Stimulated activated CD4-positive, alpha-beta T cell treated with anti-CD3 and anti-CD28 coated beads, Interleukin-4, amount 100 ng/mL, for 48 hours (primary cell): ENCODE data around the gene ARHGAP26.

Experiments
- DNase-seq, 2 donors: peaks; one replicate each; pipeline ENCODE4 v3.0.0-alpha.2; 2020; ENCODE audit warnings: low read depth in 2 of 2

The ARHGAP26 gene

DNA sequence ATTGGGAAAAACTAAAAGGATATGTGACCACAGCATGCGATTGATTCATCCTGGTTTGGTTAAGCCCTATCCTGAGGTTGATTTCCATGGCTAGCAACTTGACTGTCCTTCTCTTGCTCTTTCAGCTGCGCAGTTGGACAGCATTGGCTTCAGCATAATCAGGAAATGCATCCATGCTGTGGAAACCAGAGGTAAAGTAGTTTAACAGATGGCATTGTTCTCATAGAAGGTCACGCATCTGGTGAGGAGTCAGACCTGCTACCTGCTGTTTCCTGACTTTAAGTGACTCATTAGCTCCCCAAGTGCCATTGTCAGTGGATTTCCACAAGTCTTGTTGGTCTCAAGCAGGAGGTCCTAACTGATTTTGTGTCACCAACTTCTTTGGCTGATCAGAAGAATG lies 266.9 kb downstream of the ARHGAP26 start:
- no peak for DNase-seq

DNA sequence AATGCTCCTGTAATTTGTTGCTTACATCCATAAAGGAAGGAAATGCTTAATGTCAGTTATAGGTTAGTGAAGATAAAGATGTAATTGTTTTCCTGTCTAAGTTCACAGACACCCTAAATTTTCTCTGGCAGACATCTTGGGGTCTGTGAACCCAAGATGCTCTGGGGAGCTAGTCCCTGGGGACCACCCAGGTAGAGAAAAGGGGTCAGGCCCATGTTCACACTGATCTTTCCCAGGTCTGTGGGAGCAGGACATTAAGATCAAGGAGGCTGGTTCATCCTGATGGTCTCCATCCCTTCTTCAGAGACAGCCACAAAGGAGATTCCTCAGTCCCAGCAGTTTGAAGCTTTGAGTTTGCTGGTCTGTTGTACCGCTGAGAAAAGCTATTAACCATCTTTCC lies 267.5 kb downstream of the ARHGAP26 start:
- DNase-seq = no peak

GRCh38 chr5:143040622-143041021 lies 270.4 kb downstream of the ARHGAP26 start:
- no peak for DNase-seq

GRCh38 chr5:143041461-143041860 lies 271.3 kb downstream of the ARHGAP26 start:
- DNase-seq = no peak

- DNase-seq = no peak
Observed at GRCh38 chr5:143041972-143042770, 272.0 kb downstream of the ARHGAP26 start.

GRCh38 chr5:143044265-143044664 lies 274.1 kb downstream of the ARHGAP26 start:
- no peak for DNase-seq

- no peak for DNase-seq
Observed at GRCh38 chr5:143045062-143045461, 274.9 kb downstream of the ARHGAP26 start.

DNA sequence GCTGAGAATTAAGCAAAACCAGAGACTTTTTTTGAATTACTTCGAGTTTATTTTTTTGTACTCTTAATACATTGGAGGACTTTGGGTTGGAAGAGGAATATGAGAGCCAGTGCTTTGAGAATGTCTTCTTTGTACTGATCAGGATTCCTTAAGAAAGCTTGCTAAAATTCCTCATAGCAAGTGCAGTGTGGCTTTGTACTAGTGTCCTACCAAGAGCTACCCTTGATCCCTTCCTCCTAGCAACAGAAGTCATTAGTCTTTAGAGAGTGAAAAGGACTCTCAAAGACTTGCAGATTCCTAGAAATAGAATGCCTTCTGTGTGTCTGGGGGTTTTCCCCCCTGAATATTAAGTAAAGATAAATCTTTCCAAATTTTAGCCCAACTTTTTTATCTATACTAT lies 276.1 kb downstream of the ARHGAP26 start:
- no peak for DNase-seq

DNA sequence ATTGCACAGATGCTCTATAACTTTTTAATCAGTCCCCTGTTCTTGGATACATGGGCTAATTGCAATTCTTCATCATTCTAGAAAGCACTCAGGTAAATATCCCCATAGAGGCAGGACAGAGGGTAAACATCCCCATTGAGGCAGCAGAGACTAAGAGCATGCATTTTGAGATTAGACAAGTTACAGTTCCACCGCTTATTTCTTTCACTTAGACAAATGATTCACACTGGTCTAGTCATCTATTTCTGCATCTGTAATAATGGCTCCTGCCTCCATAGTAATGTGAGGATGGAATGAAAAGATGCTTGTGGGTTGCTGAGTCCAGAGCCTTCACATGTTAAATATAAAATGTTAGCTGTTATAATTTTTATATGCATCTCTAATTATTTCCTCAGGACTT lies 276.9 kb downstream of the ARHGAP26 start:
- no peak for DNase-seq

- DNase-seq = no peak
Observed at GRCh38 chr5:143050183-143050582, 280.0 kb downstream of the ARHGAP26 start.

- DNase-seq = no peak
Observed at GRCh38 chr5:143051244-143052058, 281.3 kb downstream of the ARHGAP26 start.

- no peak for DNase-seq
Observed at GRCh38 chr5:143052967-143053682, 282.9 kb downstream of the ARHGAP26 start.

DNA sequence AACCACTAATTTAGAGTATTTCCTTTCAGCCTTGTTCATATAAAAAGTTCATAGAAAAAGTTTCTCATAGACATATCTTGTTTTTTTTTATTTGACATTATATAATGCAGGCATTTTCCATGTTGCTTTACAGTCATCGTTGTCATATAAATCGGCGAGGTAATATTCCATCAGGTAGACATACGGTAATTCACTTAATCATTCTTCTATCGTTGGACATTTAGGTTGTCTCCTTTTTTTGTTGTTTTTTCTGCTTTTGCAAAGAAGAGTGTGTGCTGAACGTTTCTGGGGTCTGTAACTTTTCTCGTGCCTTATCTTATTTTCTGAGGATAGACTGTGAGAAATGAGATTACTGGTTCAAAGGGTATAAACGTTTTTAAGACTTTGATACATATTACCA lies 283.6 kb downstream of the ARHGAP26 start:
- DNase-seq = no peak

GRCh38 chr5:143054480-143054941 lies 284.3 kb downstream of the ARHGAP26 start:
- DNase-seq = no peak

GRCh38 chr5:143055596-143056338 lies 285.6 kb downstream of the ARHGAP26 start:
- no peak for DNase-seq

GRCh38 chr5:143056339-143056704 lies 286.1 kb downstream of the ARHGAP26 start:
- no peak for DNase-seq

DNA sequence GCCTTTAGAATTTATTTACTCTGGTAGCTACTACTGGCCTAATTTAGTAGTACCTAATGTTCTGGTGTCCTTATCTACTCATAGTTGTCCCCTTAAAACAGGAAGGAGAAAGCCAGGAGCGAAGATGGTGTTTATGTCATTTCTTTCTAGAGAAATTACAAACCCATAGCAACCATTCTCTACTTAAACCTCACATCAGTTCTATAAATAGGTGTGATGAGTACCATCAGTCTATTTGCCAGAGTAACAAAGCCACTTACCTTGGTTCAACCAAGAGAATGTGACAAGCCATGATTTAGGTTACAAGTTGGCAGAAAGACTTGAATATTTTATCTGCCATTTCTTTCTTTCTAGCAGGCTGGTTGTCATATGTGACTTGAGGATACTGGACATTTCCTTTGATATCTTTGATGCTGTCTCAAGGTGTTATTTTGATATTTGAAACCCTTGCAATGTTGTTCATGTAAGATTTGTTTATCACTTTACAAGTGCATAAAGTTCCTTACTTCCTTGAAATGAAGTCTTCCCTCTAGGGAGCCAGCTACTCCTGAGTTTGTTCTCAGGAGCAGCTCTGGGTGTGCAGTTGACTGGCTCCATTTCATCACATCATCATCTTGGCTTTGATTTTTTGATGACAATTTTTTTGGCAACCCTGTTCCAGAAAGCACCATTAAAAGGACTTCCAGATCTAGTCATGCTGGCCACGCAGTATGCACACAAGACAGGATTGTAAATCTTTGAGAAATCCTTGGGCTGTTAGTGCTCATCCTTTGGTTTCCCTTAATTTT lies 286.8 kb downstream of the ARHGAP26 start:
- DNase-seq = no peak

DNA sequence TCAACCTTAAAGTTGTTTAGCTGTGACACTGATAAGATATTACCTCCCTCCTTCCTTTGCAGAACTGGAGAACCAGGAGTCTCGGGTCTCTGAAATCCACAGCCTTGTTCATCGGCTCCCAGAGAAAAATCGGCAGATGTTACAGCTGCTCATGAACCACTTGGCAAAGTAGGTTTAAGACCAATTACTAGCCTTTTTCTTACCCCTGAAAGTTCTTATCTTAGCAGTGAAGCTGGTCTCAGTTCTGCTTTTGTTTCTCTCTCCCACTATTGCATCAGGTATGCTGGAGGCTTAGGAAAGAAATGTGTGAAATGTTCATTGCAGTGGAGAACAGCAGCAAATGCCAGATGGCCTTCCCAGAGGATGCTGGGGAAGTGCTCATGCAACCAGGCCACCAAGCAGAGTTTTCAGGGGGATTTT lies 287.4 kb downstream of the ARHGAP26 start:
- no peak for DNase-seq

- DNase-seq = no peak
Observed at GRCh38 chr5:143059355-143059754, 289.2 kb downstream of the ARHGAP26 start.

DNA sequence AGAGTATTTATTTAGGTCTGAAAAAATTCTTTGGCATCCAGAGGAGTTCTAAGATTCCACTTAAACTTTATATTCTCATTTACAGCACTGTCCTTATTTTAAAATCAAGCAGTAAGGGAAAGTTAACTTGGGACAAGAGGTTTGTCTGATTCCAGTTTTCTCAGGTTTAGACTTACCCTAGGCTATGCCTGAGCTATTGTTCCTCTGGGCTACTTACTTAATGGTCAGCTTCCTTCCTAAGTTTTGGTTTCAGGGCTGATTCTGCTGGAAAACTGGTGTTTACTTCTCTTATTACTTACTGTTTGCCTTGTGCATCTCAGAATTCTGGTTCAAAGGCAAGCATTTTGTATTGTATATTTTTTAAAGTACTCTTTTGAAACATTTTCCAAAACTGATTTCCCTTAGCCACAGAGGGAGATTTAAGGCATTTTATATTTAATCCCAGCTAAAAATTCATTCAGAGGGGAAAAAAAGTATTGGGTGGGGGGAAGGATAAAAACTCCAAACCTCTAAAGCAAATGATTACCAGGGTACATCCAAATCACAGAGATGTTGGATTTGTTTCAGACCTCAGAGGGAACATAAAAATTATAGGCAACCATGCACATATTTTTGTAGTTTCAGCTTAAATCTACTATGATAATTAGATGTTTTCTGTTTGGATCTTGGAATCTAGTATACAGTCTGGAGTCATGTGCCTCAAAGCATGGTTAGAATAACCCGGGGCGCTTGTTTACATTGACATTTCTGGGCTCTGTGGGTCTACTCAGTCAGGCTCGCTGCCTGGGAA lies 290.0 kb downstream of the ARHGAP26 start:
- DNase-seq = no peak
